Coronary artery (tissue), 2 donors: Measurements from ENCODE around the gene CRKL.

Experiments used
- DNase-seq: peaks from one replicate; pipeline ENCODE4 v3.0.0-alpha.2; 2017; ENCODE audit warnings: low spot score
- H3K27ac ChIP-seq, 2 donors: fragments of 200-600 bp; sonication (generic); one replicate each; pipeline ENCODE4 v1.5.1; 2016 to 2019
- H3K4me3 ChIP-seq: fragments of 200-600 bp; sonication (generic); 2 replicates; pipeline ENCODE4 v1.5.1; 2016; ENCODE audit warnings: mild to moderate bottlenecking, moderate library complexity
- TF ChIP-seq, protein P1 (sequence below): fragments of 200-600 bp; sonication (generic); IDR thresholded peaks from one replicate; pipeline ENCODE4 v1.5.1; 2019; ENCODE audit warnings: antibody characterized with exemption

The CRKL gene

DNA sequence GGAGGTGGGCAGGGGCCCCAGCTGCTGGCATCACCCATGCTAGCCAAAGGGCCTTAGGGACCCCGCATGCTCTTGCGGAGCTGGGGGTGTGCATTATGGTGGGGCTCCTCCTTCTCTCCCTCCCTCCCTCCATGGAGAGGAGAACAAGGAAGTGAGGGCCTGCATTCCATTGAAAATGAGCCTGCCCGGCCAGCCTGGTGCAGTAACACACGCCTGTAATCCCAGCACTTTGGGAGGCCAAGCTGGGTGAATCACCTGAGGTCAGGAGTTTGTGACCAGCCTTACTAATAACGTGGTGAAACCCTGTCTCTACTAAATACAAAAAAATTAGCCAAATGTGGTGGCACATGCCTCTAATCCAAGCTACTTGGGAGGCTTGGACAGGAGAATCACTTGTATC is 36.0 kb upstream of the CRKL start:
- TF ChIP-seq, protein P1, sequence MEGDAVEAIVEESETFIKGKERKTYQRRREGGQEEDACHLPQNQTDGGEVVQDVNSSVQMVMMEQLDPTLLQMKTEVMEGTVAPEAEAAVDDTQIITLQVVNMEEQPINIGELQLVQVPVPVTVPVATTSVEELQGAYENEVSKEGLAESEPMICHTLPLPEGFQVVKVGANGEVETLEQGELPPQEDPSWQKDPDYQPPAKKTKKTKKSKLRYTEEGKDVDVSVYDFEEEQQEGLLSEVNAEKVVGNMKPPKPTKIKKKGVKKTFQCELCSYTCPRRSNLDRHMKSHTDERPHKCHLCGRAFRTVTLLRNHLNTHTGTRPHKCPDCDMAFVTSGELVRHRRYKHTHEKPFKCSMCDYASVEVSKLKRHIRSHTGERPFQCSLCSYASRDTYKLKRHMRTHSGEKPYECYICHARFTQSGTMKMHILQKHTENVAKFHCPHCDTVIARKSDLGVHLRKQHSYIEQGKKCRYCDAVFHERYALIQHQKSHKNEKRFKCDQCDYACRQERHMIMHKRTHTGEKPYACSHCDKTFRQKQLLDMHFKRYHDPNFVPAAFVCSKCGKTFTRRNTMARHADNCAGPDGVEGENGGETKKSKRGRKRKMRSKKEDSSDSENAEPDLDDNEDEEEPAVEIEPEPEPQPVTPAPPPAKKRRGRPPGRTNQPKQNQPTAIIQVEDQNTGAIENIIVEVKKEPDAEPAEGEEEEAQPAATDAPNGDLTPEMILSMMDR = no peak
- Histone ChIP-seq H3K4me3 (no peak overlapping the region), H3K27ac (no peak overlapping the region)
- no peak for DNase-seq

DNA sequence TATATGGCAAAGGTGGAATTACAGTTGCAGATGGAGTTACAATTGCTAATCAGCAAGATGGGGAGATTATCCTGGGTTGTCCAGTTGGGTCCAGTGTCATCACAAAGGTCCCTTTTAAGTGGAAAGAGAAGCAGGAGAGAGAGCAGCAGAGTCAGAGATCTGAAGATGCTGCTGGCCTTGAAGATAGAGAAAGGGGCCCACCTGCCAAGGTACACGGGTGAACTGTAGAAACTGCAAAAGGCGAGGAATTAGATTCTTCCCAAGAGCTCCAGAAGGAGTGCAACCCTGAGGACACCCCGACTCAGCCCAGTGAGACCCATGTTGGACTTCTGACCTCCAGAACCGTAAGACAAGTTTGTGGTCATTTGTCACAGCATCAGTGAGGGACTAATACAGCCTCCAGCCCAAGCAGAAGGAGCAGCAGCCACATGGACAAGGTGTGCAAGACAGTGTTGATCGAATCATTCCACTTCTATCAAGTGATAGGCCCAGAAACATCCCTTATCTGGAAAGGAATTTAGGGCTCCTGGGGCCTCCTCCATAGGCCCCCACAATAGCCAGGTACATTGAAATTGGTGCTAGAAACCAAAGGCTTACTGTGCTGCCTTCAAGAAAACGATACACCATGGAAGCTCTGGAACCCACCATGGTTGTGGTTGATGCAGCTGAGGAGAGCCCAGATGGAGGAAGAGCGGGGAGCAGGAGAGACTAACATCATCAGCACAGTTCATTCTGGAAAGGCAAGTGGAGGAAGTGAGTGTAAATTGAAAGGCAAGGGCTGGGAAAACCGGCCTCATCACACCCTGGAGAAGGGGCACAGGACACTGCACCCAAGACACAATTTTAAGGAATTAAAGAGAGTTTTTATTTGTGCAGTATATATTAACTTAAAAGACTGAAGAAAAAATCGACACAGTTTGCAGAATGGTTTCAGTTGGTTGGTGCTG is 35.1 kb upstream of the CRKL start:
- no peak for DNase-seq
- Histone ChIP-seq H3K4me3 (no peak overlapping the region), H3K27ac (no peak overlapping the region)
- TF ChIP-seq, protein P1 = no peak

DNA sequence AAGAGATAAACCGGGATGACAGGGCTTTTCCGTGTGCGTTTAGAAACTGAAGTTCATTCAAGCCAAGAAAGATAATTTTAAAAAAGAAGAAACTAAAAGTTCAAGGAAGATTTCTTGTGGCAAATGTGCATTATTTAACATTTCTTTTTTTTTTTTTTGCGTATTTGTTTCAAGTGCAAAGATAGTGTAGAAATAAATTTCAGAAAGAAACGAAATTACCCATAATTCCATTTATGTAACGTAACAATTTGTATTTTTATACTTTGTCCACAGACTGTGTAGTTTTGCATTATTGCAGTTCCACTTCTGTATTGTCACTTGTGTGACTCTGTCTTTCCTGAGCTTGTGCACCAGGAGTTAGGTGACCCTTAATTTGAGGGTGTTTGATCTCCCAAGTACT is 34.4 kb upstream of the CRKL start:
- TF ChIP-seq, protein P1 = no peak
- DNase-seq = no peak

DNA sequence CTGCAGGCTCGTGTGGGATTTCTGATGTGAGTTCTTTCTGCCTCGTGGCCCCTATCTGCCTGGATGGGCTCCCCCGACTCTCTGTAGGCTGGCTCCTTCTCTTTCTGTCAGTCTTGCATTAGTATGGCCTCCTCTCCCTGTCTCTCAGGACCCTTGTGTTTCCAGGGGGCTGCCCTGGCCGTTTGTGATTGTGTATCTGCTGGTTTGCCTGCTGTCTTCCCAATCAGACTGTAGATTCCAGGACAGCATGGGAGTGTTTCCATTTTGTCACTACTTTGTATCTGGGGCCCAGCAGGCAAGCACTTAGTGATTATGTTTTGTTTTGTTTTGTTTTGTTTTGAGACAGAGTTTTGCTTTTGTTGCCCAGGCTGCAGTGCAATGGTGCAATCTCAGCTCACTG is 32.8 kb upstream of the CRKL start:
- TF ChIP-seq, protein P1 = no peak
- DNase-seq = no peak
- Histone ChIP-seq H3K4me3 (no peak overlapping the region), H3K27ac (no peak overlapping the region)

More for the DNA sequence above, 34.4 kb upstream of the CRKL start:
- Histone ChIP-seq H3K27ac (no peak overlapping the region), H3K4me3 (no peak overlapping the region)

DNA sequence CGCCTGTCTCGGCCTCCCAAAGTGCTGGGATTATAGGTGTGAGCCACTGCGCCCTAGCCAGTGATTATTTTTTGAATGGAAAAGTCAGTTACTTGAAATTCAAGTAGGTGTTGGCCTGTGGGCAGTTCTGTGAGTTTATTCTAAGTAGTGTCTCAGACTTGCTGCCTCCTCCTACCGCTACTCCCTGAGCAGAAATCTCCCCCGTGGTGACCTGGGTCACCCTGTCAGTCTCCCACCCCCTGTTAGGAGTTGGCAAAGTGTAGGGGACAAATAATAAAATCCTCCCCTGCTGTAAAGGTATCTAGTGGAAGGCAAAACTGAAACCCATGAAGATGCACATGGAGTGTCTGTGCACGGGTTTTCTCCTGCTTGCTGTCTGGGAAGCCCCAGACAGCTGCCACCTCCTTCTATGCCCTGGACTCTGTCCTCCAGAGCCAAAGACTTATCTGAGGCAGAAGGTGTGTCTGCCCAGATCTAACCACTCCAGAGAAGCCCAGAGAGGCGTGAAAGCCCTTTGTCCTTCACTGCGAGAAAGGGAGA is 32.1 kb upstream of the CRKL start:
- TF ChIP-seq, protein P1 = no peak
- no peak for DNase-seq
- Histone ChIP-seq H3K27ac (peak overlapping the region; percentile 15 to 81), H3K4me3 (no peak overlapping the region)

DNA sequence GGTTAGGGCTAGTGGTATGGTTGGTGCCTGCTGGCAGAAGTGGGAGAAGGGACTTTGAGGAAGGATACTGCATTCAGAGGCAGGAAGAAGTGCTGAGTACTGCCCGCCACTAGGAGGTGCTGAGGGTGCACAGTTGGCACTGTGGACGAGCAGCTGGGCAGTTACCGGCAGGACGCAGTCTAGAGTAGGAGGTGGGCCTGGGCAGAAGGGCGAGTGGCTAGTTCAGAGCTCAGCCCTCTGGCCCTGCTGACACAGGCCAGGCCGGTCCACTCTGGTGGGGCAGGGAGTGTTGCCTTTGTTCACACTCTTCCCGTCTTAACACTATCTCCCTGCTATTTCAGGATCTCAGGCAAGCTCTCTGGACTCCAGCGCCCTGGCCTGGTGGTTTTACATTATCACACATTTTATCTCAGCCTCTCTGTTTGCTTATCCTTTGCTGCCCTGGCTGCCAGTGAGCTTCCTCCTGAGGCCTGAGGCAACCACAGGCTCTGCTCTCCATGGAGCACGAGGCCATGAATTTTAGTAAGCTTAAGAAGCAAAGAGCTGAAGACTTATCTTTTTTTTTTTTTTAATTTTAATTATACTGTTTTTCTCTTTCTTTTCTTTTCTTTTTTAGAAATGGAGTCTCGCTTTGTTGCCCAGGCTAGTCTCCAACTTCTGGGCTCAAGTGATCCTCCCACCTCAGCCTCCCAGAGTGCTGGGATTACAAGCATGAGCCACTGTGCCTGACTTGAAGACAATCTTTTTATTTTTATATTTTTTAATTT is 31.5 kb upstream of the CRKL start:
- Histone ChIP-seq H3K4me3 (peak overlapping the region; percentile 36), H3K27ac (peak overlapping the region; percentile 15 to 81)
- TF ChIP-seq, protein P1 = peak; percentile 48
- peak; percentile 82 for DNase-seq
